Endothelial cell of umbilical vein (primary cell): ENCODE data around the gene DGKB. TPM values are rescaled to one million over a fixed set of nuclear protein-coding genes. Genes with fewer than 3 reads are reported as not detected.

Experiments
- BruUV-seq: library from RNA; stranded (reverse); fragments of 400-500 nt; replicated peaks from 2 replicates; lab custom pipeline; 2021; lab: Mats Ljungman, UMichigan
- CTCF ChIA-PET: fragments of 300-600, 350-600 bp; sonication (Branson Sonifier 250); formaldehyde crosslinking; loops from one replicate; lab custom pipeline; 2021; ENCODE audit warnings: antibody characterized with exemption, inconsistent platforms; lab: Charles Lee
- POLR2A ChIA-PET: fragments of 300-600, 350-600 bp; sonication (Branson Sonifier 250); formaldehyde crosslinking; loops from one replicate; lab custom pipeline; 2021; ENCODE audit warnings: antibody characterized with exemption, inconsistent platforms; lab: Charles Lee
- DNase-seq: peaks from one replicate; pipeline ENCODE4 v3.0.0-alpha.2; 2011; ENCODE audit warnings: low read depth, low spot score
- FAIRE-seq: peaks from 2 replicates; lab custom pipeline; 2011; peaks lifted over from hg19 to GRCh38; lab: Jason Lieb, UNC
- H2AFZ ChIP-seq: 2 replicates; pipeline ENCODE4 v1.6.0; 2012; ENCODE audit warnings: low read depth, low read length, control low read depth, inconsistent platforms
- H3K27ac ChIP-seq: 2 replicates; pipeline ENCODE4 v1.5.1; 2011; ENCODE audit warnings: low read depth, mild to moderate bottlenecking, control low read depth, low read length, moderate library complexity; ENCODE audit not compliant: insufficient read depth
- H3K27me3 ChIP-seq, 2 experiments: 2 replicates each; pipeline versions ENCODE4 v1.6.0 to v1.6.1; 2011; ENCODE audit warnings: low read length in 2 of 2, mixed read lengths in 1 of 2; ENCODE audit not compliant: control insufficient read depth in 2 of 2, insufficient read depth in 2 of 2
- H3K36me3 ChIP-seq, 2 experiments: 2 replicates in 1 of 2; 3 replicates in 1 of 2; pipeline ENCODE4 v1.5.1; 2011; ENCODE audit warnings: low read length in 2 of 2, mild to moderate bottlenecking in 1 of 2, moderate library complexity in 1 of 2; ENCODE audit not compliant: control insufficient read depth in 2 of 2, insufficient read depth in 2 of 2; ENCODE audit errors: extremely low read depth in 1 of 2
- H3K4me1 ChIP-seq: 3 replicates; pipeline ENCODE4 v1.5.1; 2011; ENCODE audit warnings: mild to moderate bottlenecking, low read length; ENCODE audit not compliant: control insufficient read depth, insufficient read depth; ENCODE audit errors: extremely low read depth
- H3K4me2 ChIP-seq: 2 replicates; pipeline ENCODE4 v1.6.1; 2011; ENCODE audit warnings: low read length, control low read depth, mixed read lengths; ENCODE audit not compliant: insufficient read depth
- H3K4me3 ChIP-seq, 3 experiments: fragments of 200-600 bp in 1 of 3; sonication (generic), shearing (Covaris generic) in 1 of 3; replicated peaks in 1 of 3; 2 replicates each; pipeline ENCODE4 v1.5.1; 2011 to 2016; ENCODE audit warnings: control low read depth in 3 of 3, low read length in 3 of 3, mild to moderate bottlenecking in 2 of 3, inconsistent platforms in 1 of 3, low read depth in 1 of 3, moderate library complexity in 1 of 3; ENCODE audit not compliant: insufficient read depth in 1 of 3
- H3K79me2 ChIP-seq: 2 replicates; pipeline ENCODE4 v1.6.0; 2012; ENCODE audit warnings: low read length, inconsistent platforms; ENCODE audit not compliant: control insufficient read depth, insufficient read depth
- H3K9ac ChIP-seq: replicated peaks from 2 replicates; pipeline ENCODE3; 2011; ENCODE audit warnings: low read length, control low read depth; ENCODE audit not compliant: insufficient read depth; ENCODE audit errors: extremely low read depth
- H3K9me1 ChIP-seq: replicated peaks from 3 replicates; pipeline ENCODE4 v1.6.0; 2011; ENCODE audit warnings: mild to moderate bottlenecking, low read length; ENCODE audit not compliant: control insufficient read depth, insufficient read depth; ENCODE audit errors: extremely low read depth
- H3K9me3 ChIP-seq: replicated peaks from 2 replicates; pipeline ENCODE4 v1.5.1; 2012; ENCODE audit warnings: low read length, inconsistent platforms; ENCODE audit not compliant: control insufficient read depth, insufficient read depth
- H4K20me1 ChIP-seq: replicated peaks from 2 replicates; pipeline ENCODE3; 2011; ENCODE audit warnings: mild to moderate bottlenecking, low read length; ENCODE audit not compliant: control insufficient read depth, insufficient read depth; ENCODE audit errors: extremely low read depth
- EZH2 ChIP-seq: IDR thresholded peaks from 2 replicates; pipeline ENCODE4 v1.6.1; 2012; ENCODE audit warnings: borderline replicate concordance, low read depth, mild to moderate bottlenecking, moderate library complexity, low read length, inconsistent platforms; ENCODE audit not compliant: severe bottlenecking
- FOS ChIP-seq: IDR thresholded peaks from 2 replicates; pipeline ENCODE4 v1.6.1; 2011; ENCODE audit warnings: mild to moderate bottlenecking, low read length, moderate library complexity, borderline replicate concordance; ENCODE audit not compliant: insufficient read depth
- GATA2 ChIP-seq: IDR thresholded peaks from 2 replicates; pipeline ENCODE4 v1.7.0; 2011; ENCODE audit warnings: low read depth, mild to moderate bottlenecking, moderate library complexity, mixed read lengths, low read length; ENCODE audit not compliant: insufficient read length, insufficient read depth
- JUN ChIP-seq: IDR thresholded peaks from 2 replicates; pipeline ENCODE4 v1.6.1; 2011; ENCODE audit warnings: borderline replicate concordance, low read depth; ENCODE audit not compliant: insufficient read length, insufficient read depth
- MYC ChIP-seq: IDR thresholded peaks from one replicate; pipeline ENCODE4 v1.6.1; 2011; ENCODE audit warnings: mild to moderate bottlenecking, low read depth, low read length
- POLR2A ChIP-seq: IDR thresholded peaks from 2 replicates; pipeline ENCODE4 v1.6.1; 2012; ENCODE audit warnings: low read depth, mild to moderate bottlenecking, control low read depth, low read length
- POLR2AphosphoS5 ChIP-seq: IDR thresholded peaks from 2 replicates; pipeline ENCODE4 v1.6.1; 2012; ENCODE audit warnings: low read depth, mild to moderate bottlenecking, control low read depth, low read length, moderate library complexity; ENCODE audit not compliant: insufficient read depth
- dilution Hi-C: fragments of 300-500 bp; cut with MboI; formaldehyde crosslinking; loops from one replicate; pipeline ENCODE4 v1.15.0; 2019; ENCODE audit warnings: low sequenced_read_pairs; ENCODE audit not compliant: extremely low pct_ligation_motif_present
- intact Hi-C: fragments of 100-400 bp; cut with micrococcal nuclease; formaldehyde crosslinking; loops from one replicate; pipeline ENCODE4 v1.10.0; 2022
- polyA plus RNA-seq, 4 experiments: library from polyadenylated mRNA; depleted of rRNA in 3 of 4; stranded (reverse) in 3 of 4; unstranded in 1 of 4; fragments of >200 nt; gene quantifications; 2 replicates each; pipeline versions ENCODE4 v1.2.1 to v1.2.3, GENCODE V29; 2011 to 2012; ENCODE audit warnings: missing spikeins in 1 of 4
- total RNA-seq: library from RNA; stranded (reverse); gene quantifications from 2 replicates; pipeline ENCODE4 v1.2.3, GENCODE V29; 2021
- TF ChIP-seq, protein P1 (sequence below), 2 donors: IDR thresholded peaks; 1 replicate in 1 of 2; 2 replicates in 1 of 2; pipeline ENCODE4 v1.5.1; 2011; ENCODE audit warnings: low read length in 2 of 2, mild to moderate bottlenecking in 2 of 2, moderate library complexity in 2 of 2, control low read depth in 1 of 2, inconsistent platforms in 1 of 2, low read depth in 1 of 2; ENCODE audit not compliant: insufficient read depth in 1 of 2; ENCODE audit errors: extremely low read depth in 1 of 2
- TF ChIP-seq, protein P2 (sequence below): IDR thresholded peaks from 2 replicates; pipeline ENCODE4 v1.6.1; 2011; ENCODE audit not compliant: insufficient read depth, insufficient read length

The DGKB gene
- total and polyA plus RNA-seq, 2 donors (not counting 3 experiments of a cell fraction or from before 2014, with no cell fraction given), result not detected

DNA sequence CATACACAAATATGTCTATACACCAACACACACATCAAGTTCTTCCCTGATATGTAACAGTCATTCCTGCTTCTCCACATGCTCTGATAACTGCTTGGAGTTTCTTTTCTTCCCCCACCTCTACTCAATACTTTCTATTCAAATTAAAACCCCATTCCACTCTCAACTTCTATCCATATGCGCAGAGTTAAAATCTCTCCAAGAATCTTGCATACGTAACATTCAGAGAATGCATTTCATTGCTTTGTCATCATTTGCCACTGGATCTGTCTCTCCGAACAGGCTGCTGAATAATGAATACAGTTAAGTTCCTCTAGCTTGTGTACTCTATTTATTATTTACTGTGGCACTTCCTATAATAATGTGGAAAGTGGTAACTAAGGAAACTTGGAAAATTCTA, 68.8 kb downstream of the DGKB start:
- BruUV-seq, result no TSS peak
- TF ChIP-seq POLR2AphosphoS5 (no peak), EZH2 (no peak), JUN (no peak), MYC (no peak), FOS (no peak), POLR2A (no peak), GATA2 (no peak)
- TF ChIP-seq, protein P1, sequence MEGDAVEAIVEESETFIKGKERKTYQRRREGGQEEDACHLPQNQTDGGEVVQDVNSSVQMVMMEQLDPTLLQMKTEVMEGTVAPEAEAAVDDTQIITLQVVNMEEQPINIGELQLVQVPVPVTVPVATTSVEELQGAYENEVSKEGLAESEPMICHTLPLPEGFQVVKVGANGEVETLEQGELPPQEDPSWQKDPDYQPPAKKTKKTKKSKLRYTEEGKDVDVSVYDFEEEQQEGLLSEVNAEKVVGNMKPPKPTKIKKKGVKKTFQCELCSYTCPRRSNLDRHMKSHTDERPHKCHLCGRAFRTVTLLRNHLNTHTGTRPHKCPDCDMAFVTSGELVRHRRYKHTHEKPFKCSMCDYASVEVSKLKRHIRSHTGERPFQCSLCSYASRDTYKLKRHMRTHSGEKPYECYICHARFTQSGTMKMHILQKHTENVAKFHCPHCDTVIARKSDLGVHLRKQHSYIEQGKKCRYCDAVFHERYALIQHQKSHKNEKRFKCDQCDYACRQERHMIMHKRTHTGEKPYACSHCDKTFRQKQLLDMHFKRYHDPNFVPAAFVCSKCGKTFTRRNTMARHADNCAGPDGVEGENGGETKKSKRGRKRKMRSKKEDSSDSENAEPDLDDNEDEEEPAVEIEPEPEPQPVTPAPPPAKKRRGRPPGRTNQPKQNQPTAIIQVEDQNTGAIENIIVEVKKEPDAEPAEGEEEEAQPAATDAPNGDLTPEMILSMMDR (IDR thresholded peaks at IDR 0.05; ENCODE audit: extremely low read depth in 1 of 2, insufficient read depth in 1 of 2, low read depth in 1 of 2, low read length in 2 of 2), result no peak
- TF ChIP-seq, protein P2, sequence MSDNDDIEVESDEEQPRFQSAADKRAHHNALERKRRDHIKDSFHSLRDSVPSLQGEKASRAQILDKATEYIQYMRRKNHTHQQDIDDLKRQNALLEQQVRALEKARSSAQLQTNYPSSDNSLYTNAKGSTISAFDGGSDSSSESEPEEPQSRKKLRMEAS, result no peak
- no peaks in the 10 kb centered on the region for H3K9me3 ChIP-seq
- FAIRE-seq, result no peak
- no peak overlapping the region for H3K4me3 ChIP-seq
- no peaks in the 10 kb centered on the region for H3K36me3 ChIP-seq
- H3K9me1 ChIP-seq, result no peaks in the 10 kb centered on the region
- H3K9ac ChIP-seq, result no peak overlapping the region
- no peak overlapping the region for H3K27ac ChIP-seq
- no peak for DNase-seq
- no peak overlapping the region for H2AFZ ChIP-seq
- H3K79me2 ChIP-seq, result no peaks in the 10 kb centered on the region
- POLR2A ChIA-PET, result no interaction called here
- dilution Hi-C loops (no loop called here), intact Hi-C loops (no loop called here)
- CTCF ChIA-PET, result no interaction called here
- H3K4me1 ChIP-seq, result no peaks in the 10 kb centered on the region
- H3K27me3 ChIP-seq, result no peaks in the 10 kb centered on the region
- H4K20me1 ChIP-seq, result no peaks in the 10 kb centered on the region
- no peak overlapping the region for H3K4me2 ChIP-seq
